CD4-positive, alpha-beta T cell treated with Interleukin-17A for 4 hours (primary cell): ENCODE data around the gene RIC8A.

ENCODE experiments used
- DNase-seq: peaks from one replicate; pipeline ENCODE4 v3.0.0-alpha.2; 2020; ENCODE audit warnings: mixed read lengths

The RIC8A gene

GRCh38 chr11:250740-251299 lies 43.3 kb downstream of the RIC8A start:
- DNase-seq = peak; percentile 85

- no peak for DNase-seq
Measured at GRCh38 chr11:251550-251949, 44.0 kb downstream of the RIC8A start.

GRCh38 chr11:252666-253065 lies 45.2 kb downstream of the RIC8A start:
- DNase-seq = no peak

- DNase-seq = no peak
Measured at GRCh38 chr11:253160-253885, 45.8 kb downstream of the RIC8A start.

GRCh38 chr11:253886-254270 lies 46.4 kb downstream of the RIC8A start:
- DNase-seq = no peak

GRCh38 chr11:255176-255575 lies 47.7 kb downstream of the RIC8A start:
- DNase-seq = no peak

- no peak for DNase-seq
Measured at GRCh38 chr11:255816-256215, 48.3 kb downstream of the RIC8A start.

GRCh38 chr11:256952-257737 lies 49.6 kb downstream of the RIC8A start:
- DNase-seq = no peak

GRCh38 chr11:257766-258493 lies 50.4 kb downstream of the RIC8A start:
- DNase-seq = no peak

GRCh38 chr11:259413-259812 lies 51.9 kb downstream of the RIC8A start:
- DNase-seq = no peak

GRCh38 chr11:261624-262023 lies 54.1 kb downstream of the RIC8A start:
- no peak for DNase-seq
